NCI-H128 (cell line): ENCODE measurements around the gene MYO7A.
"Not testable (repeated sequence)": the region's sequence is repeated elsewhere in the genome, so short reads cannot be mapped to it uniquely, and the experiment has no call there.

ENCODE experiments used
- DNase-seq: peaks from one replicate; lab custom pipeline; 2025; ENCODE audit not compliant: unreplicated experiment; lab: John Stamatoyannopoulos, UW

The MYO7A gene

DNA sequence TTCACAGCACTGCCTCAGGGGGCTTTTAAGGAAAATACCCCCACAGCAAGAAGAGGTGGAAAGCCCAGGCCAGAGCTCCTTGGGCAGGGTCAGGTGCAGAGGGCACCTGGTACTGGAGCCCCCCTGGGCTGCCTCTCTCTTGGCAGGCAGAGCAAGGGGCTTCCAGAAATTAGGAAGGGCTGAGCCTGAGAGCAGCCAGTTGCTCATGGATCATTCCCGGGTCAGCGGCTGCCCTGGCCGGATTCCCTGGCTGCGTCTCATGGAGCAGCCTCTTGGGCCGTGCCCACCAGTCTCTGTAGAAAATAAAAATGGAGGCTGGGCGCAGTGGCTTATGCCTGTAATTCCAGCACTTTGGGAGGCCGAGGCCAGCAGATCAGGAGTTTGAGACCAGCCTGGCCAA, 35.7 kb upstream of the MYO7A start:
- DNase-seq, result no peak

DNA sequence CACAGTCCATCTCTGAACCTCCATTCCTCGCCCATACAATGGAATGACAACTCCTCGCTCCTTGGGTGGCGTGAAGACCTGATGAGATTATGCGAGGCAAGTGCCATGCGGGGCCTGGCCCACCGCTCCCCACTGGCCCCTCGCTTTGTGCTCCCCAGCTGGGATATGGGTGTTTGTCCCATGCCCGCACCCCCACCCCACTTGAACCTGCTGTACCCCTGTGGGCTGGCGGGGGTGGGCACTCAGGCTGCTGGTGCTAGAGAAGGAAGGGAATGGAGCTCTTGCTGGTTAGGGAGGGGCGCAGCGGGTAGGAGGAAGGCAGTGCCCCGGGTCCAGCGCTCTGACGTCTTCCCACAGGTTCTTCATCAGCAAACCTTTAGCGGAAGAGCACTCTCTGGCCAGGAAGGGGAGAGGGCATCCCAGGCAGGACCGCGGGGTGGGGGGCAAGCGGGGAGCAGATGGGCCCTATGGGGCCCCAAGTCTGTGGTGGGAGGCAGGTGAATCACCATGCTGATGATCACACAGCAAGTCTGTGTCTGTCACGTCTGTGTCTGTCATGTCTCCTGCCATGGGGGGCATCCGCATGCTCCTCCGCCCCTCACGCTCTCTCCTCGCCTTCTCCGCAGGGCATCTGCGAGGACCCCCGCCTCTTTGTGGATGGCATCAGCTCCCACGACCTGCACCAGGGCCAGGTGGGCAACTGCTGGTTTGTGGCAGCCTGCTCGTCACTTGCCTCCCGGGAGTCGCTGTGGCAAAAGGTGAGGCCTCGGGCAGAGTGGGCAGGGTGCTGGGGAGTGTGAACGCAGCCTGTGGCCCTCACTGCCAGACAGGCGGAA, 34.8 kb upstream of the MYO7A start:
- no peak for DNase-seq

DNA sequence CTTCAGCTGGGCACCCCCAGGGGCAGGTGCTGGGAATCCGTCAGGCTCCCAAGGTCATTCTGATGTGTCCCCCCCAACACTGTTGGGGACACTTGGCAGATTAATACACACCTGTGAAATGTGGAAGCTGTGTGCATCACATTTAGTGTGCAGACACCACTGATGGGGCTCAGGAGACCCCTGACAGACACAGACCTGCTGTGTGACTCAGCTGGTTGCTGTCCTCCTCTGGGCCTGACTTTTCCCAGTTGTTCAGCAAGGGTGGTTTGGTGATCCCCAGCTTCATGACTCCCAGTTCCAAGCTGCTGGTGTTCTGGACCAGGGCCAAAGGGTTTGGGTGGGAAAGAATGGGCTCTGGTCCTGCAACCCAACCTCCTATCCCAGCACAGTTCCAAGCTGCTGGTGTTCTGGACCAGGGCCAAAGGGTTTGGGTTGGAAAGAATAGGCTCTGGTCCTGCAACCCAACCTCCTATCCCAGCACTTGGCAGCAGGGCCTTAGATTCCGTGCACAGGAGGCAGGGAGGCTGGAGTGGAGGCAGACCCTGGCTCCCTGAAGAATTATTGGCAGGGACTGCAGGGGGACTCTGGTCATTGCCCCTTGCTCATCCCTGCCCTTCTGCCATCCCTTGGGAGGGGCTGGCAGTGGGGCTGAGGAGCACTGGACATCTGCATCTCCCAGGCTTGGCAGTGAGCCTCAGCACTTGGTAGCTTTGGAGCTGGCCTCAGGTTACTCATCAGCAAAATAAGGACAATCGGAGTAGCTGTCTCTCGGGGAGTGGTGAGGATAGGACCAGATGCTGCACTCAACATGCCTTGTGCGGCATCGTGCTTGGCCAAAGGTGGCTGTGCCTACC, 33.8 kb upstream of the MYO7A start:
- DNase-seq, result no peak

DNA sequence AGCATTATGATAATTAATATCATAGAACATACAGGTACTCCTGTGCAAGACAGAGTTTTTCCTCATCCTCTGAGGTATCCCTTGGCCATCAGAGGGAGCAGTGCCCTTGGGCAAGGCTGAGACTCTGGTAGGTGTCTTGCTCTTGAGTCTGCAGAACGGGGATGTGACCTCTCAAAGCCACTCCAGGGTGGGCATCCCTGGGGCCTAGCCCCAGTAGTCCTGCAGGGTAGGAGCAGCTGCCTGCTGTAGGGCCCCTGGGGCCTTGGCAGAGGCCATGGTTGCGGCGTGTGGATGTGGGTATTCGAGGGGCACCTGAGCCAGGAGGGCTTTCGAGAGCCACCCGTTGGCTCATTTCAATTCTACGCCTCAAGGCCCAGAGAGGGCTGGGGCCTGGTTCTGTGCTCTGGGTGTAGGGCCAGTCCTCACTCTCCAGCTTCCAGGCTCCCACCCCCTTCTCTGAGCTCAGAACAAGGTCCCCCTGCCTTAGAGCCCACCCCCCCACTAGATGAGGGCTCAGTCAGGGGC, 33.1 kb upstream of the MYO7A start:
- no peak for DNase-seq

DNA sequence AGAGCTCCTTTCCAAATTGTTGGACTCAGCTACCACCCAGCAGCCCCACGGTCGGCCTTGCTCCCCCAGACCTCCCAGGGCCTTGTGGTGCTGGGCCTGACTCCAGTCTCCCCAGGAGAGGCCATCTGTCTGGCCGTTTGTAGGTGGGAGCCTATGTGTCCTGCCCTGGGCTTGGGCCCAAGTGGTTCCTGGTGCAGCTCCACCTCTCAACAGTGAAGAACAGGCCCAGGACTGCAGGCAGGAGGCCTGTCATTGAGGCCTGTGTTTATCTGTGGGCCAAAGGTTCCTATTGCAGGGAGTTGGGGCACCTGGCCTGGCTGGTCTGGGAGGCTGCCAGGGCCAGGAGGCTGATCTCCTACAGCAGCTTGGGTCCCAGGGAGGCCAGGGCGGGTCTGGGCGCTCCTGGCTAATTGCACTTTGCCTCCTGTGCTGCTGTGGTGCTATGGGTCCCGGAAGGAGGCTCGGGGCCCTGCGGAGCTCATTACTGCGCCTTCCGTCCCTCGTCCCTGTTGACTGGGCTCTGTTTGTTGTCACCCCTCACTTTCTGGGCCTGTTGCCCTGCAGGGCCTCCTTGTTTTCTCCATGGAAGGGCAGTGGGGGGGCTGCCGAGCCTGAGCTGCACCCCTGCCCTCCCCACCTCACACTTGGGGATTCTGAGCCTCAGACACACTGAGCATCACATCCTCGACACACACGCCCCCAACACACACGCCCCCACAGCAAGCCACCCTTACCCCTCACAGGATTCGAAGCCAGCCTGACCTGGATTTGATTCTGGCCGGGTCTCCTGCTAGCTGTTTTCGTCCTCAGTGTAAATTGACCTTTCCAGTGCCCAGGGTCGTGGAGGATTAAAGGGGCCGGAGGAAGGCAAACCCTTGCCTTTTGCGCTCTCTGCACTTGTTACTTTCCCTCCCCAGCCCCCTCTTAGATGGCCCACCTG, 32.2 kb upstream of the MYO7A start:
- DNase-seq, result no peak

DNA sequence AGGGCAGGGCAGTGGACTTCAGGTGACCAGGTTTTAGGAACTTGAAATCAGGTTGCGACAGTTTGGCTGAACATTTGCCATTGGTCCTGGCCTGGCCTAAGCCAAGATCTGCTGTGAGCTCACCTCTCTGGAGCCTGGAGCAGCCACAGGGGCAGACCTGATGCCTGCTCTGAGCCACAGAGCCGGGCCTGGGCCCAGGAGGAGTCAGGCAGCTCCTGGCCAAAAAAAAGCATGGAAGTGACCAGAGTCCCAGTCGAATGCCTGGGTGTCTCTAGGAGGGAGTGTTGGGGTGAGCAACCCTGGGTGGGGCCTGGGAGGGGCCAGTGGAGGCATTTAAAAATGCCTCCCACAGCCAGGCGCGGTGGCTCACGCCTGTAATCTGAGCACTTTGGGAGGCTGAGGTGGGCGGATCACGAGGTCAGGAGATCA, 31.4 kb upstream of the MYO7A start:
- DNase-seq, result no peak

DNA sequence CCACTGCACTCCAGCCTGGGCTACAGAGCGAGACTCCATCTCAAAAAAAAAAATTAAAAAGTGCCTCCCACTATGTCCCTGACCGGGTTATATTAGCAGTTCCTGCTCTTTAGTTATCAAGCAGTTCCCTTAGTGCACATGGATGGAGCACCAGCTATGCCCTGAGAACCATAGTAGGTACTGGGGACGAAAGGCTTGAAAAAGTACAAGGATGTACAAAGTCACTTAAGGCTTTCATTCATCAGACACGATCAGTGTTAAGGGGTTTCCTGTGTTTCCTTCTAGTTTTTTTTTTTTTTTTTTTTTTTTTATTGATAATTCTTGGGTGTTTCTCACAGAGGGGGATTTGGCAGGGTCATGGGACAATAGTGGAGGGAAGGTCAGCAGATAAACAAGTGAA, 30.9 kb upstream of the MYO7A start:
- not testable (repeated sequence) for DNase-seq

DNA sequence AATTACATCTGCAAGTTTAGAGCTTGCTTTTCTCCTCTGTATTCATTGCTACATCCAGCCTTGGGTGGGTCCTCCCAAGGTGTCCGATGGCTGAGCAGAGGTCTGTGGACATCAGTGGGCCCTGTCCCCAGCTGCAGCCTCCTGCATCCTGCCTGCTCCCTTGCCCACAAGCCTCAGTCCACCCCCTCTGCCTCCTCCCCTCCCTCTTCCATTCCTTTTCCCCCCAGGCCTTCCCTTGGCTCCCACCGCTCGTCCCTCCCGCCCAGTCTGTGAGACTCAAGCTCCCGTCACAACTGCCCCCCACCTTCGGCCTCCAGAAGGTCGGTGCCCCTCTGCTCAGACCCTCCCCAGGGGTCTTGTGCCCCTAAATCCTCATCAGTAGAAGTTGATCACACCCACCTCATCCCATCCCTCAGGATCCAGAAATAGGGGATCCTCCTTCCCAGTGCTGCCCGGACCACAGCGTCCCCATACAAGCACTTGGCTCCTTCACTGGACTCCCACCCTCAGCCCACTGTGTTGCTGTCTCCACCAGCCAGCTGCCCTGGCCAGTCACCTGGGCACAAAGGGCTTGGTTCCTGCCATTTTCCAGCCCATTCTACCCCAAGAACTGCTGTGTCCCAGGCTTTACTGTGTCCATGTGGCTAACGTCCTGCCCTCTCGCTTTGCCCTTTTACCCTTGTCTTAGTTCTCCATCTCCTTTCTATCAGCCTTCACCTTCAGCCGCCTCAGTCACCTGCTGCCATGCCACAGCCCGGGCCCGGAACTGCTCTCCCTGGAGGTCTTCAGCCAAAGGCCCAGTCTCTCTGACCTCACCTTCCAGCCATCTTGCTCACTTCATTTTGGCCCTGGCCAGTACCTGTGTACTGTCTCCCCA, 27.6 kb upstream of the MYO7A start:
- no peak for DNase-seq

DNA sequence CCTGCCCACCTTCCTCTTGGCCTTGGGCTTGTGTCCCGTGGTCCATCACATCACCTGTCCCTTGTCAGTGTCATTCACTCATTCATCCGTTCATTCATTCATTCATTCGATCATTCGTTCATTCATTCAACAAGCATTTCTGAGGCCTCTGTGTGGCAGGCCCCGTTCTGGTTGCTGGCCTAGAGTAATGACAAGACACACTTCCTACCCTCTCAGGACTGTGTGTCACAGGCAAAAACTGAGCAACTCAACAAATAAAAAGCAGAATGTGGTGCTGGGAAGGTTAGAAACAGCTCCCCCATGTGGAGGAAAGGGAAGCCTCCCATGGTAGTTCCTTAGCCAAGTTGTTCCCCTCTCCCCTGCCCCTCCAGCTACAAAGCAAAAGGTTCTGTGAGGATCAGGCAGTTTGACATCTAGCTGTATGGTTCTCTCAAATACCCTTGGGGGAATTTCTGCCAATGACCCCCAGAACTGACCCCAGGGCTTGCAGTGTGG, 27.0 kb upstream of the MYO7A start:
- DNase-seq, result no peak

DNA sequence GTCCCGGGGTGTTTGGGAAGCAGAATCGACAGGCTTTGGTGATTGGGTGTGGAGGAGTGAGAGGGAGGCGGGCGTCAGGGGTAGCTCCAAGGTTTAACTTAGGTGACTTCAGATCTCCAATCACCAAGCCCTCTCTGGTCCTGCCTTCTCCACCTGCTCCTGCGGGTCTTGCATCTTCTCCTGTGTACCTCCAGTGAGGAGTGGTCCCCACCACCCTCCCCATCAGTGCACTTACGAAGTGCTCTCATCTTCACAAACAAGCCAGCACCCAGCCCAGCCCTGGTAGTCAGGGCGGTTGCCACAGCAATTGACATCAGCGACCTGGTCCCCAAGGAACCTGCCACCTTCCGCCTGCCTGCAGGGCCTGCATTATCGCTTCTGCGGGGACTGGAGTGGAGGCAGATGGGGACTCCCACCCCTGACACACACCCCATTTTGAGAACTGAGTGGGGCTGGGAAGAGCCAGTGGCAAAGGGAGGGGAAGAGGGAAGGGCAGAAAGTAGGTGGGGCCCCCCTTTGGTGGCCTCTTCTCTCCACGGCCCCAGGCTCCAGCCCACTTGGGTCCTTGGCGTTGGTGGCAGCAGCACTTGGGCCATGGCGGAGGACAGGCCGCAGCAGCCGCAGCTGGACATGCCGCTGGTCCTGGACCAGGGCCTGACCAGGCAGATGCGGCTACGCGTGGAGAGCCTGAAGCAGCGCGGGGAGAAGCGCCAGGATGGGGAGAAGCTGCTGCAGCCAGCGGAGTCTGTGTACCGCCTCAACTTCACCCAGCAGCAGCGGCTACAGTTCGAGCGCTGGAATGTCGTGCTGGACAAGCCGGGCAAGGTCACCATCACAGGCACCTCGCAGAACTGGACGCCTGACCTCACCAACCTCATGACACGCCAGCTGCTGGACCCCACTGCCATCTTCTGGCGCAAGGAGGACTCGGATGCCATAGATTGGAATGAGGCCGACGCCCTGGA, 25.5 kb upstream of the MYO7A start, which contains the start of gene OMP:
Gene OMP, plus strand, starts transcription at position 595 of the 965 bp plus-strand sequence. Its CDS starts 0 bp downstream, at position 595.
- DNase-seq, result no peak

DNA sequence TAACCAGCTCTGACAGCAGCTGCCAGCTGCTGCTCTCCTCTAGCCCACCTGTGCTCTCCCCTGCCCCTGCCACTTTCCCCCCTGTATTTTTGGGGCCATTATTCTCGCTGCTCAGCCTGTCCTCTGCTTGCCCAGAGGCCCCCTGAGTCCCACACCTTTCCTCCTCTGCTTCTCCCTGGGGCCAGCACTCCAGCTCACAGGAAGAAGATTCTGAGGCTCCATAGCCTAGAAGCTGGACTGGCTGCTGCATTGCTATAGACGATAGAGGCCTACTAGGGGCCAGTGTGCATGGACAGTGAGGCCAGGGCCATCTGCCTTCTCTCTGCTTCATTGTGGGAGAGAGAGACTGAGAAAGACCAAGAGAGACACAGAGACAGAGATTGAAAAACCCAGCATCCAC, 24.7 kb upstream of the MYO7A start:
- DNase-seq, result no peak

DNA sequence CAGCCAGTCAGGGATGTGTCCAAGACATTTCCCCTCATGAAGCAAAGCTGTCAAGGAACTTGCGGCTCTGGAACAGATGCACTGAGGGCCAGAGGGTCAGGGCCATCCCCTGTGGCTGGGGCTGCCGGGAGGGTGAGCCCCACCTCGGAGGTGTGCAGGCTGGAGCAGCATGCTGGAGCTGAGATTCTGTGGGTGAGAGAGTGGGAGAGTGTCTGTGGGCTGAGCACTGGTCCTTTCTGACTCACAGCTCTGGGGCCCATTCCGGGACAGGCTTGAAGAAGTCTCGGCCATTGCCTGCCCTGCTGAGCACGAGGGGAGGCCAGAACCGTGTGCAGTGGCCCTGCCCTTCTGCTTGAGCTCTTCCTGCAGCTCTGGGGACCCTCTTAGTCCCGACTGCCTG, 23.3 kb upstream of the MYO7A start:
- DNase-seq, result no peak

DNA sequence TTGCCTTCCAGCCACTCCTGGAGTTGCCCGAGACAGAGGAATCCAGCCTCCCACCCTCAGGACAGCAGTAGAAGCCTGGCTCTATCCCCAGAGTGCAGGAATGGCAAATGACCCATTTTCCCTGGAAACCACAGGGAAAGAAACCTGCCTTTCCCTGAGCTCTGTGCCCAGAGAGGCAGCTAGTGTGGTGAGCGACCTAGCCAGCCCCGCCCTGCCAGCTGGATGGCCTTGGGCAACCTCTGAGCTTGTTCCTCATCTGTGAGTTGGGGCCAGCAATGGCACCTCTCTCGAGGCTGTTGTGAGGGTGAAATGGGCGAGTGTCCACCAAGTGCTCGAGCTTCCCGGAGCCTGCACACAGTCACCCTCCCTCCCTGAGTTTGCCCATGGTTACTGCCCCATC, 21.7 kb upstream of the MYO7A start:
- no peak for DNase-seq

DNA sequence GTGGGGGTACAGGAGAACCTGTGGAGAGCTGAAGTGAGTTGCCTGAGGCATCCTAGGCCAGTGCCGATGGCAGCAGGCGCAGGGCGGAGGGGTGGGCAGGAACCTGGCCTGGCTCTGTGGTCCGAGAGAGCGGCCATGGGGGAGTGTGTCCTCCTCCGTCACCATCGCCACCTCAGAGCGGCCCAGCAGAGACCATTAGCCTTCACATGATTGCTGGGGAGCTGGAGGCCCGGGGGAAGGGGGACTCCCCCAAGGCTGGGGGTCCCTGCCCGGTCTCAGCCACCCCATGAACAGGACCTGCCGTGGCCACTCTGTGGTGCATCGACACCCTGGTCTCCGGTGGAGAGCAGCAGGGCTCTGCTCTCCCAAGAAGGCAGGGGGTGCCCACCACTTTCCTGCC, 21.3 kb upstream of the MYO7A start:
- DNase-seq, result no peak

DNA sequence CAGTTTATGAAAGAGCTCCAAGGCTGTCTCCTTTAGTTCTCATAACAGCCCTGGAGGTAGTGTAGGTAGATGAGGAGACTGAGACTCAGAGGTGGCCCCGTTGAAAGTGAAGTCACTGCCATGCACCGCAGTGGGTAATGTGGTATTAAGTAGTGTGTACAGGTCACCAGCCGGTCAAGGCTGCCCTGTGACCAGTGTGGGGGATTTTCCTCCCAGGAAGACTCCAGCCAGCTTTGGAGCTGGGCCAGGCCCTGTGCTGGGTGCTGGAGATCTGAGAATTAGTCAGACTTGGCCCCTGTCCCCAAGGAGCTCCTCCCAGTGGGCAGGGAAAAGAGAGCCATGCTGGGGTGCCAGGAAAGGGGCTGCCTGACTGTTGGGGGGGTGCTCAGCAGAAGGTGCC, 20.1 kb upstream of the MYO7A start:
- no peak for DNase-seq

DNA sequence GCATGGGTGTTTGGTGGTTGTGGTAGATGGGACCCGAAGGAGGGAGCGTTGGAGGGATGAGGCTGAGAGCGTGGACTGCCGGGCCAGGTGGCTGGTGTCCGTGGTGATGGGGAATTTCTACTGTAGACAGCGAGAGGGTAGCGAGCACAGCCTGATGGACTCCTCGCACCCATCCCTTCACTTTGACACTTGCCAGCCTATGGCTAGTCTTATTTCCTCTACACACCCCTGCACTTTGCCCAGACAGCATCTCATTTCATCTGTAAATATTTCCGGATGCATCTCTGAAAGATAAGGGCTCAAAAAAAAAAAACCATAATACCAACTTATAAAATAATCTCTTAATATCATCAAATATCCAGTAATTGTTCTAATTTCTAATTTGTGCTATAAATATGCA, 19.6 kb upstream of the MYO7A start:
- no peak for DNase-seq

DNA sequence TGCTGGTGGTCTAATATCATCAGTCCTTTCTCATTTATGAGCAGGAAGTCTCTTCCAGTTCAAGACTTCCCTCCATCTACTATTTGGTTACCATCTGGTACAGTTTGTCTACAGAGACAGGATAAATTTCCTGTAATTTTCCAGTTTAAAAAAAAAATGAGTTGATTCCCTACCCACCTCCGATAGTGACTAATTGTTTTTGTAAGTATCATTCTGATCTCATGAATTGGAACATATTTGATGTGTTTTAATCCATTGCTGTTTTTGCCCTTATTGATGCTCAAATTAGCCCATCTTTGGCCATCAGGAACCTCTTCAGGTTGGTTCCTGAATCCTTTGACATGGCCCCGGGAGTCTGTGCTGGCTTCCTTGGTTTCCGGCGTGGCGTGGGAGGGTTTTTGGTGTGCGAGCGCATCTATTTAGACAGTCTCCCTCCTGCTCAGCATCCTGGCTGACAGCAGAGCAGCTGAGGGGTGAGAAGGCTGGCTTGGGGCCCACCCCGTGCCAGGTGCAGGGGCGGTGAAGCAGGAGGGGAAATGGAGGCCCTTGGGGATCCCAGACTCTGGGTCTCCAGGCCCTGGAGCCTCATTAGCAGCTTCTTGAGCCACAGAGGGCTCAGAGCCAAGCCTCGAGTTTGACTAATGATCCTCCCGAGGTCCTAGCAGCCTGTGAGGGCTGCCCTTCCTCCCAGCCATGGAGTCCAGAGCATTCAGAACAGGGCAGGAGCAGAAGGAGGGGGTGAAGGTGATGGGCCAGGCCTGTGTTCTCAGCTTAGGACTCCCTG, 18.6 kb upstream of the MYO7A start:
- DNase-seq, result no peak

DNA sequence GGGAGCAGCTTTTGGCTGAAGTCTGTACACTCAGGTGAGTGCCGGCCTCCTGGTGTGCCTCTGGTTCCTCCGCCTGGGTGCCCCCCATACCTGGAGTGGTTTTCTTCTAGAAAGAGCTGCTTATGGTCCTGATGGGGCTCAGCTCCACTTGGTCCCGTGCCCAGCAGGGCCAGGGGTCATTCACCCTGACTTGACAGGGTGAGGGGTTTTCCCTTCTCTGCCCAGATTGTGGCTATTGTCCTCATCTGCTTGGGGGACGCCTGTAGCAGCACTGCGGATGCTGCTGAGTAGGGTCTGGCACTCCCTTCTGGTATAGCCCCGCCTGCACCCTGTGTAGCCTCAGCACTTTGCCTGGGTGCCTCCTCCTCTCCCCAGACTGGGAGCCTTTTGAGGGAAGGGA, 17.2 kb upstream of the MYO7A start:
- DNase-seq, result no peak
